ENCODE measurements around the gene SLC6A9. TPM values are rescaled to one million over a fixed set of nuclear protein-coding genes. Genes with fewer than 3 reads are reported as not detected.

Gene SLC6A9
- total RNA-seq, 4 donors from 2014 or later = 0.16 to 0.63 (median 0.29) TPM; not detected in 1

DNA sequence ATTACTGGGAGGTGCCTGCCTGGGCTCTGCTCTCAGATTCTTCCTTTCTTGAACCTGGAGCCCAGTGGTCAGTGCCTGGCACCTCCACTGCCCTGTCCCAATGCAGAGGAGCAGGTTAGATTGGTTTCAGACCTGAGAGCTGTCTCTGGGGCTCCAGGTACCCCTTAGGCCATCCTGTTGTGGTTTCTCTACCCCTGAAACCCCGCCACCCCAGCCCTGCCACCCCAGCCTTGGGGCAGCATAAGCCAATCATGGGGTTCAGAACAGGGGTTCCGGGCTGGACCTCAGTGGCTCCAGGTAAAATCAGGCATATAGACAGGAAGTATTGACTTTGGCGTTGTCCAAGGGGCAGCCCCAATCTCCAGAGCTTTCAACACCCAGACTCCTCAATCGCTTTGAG lies 3.2 kb upstream of the SLC6A9 start:
- H3K36me3 ChIP-seq = no peaks in the 10 kb centered on the region
- no peak overlapping the region for H3K27ac ChIP-seq
- DNase-seq = no peak
- no peak overlapping the region for H3K4me3 ChIP-seq
- TF ChIP-seq, protein P1, sequence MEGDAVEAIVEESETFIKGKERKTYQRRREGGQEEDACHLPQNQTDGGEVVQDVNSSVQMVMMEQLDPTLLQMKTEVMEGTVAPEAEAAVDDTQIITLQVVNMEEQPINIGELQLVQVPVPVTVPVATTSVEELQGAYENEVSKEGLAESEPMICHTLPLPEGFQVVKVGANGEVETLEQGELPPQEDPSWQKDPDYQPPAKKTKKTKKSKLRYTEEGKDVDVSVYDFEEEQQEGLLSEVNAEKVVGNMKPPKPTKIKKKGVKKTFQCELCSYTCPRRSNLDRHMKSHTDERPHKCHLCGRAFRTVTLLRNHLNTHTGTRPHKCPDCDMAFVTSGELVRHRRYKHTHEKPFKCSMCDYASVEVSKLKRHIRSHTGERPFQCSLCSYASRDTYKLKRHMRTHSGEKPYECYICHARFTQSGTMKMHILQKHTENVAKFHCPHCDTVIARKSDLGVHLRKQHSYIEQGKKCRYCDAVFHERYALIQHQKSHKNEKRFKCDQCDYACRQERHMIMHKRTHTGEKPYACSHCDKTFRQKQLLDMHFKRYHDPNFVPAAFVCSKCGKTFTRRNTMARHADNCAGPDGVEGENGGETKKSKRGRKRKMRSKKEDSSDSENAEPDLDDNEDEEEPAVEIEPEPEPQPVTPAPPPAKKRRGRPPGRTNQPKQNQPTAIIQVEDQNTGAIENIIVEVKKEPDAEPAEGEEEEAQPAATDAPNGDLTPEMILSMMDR (IDR thresholded peaks at IDR 0.05 in 4 of 5, conservative IDR thresholded peaks at IDR 0.05 in 1 of 5) = no peak
- no peak for TF ChIP-seq POLR2A (IDR thresholded peaks at IDR 0.05)
- H3K9me3 ChIP-seq = no peaks in the 10 kb centered on the region
- H3K4me1 ChIP-seq = peaks cover 18 to 30% of the 10 kb centered on the region in 2 donors
- no peak for ATAC-seq
- intact Hi-C loops (cut with DNase I; ENCODE audit: low total_unique reads) = loop anchor here (5.0 to 10.0 kb wide), 2 partner anchors 42 to 270 kb away; partner anchors contain the start of gene CCDC24
- H3K27me3 ChIP-seq = no peaks in the 10 kb centered on the region
- in situ Hi-C loops (cut with MboI; ENCODE audit: low sequenced_read_pairs in 4 of 4) = loop anchor here in 3 of 4 donors (25.0 kb wide), 2 partner anchors 272 to 497 kb away; partner anchors contain the start of gene PTPRF (in 2 of the 3)

DNA sequence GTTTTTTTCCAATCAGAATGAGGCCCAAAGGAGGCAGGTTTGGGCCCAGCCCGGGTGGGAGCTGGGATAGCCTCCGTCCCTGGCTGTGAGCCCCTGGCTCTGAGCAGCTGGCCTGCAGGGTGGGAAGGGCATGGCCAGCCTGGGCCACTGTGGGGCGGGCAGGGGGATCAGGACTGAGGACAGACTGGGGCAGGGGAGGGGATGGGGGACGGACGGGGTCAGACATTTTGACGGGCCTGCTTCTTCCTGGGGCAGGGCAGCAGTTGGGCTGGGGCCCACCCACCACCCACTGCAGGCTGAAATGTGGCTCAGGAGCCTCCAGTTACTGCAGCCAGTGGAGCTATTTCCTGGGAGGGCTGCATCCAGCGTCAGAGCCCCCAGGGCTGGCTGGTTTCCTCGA lies 2.5 kb upstream of the SLC6A9 start:
- TF ChIP-seq, protein P1 (IDR thresholded peaks at IDR 0.05 in 4 of 5, conservative IDR thresholded peaks at IDR 0.05 in 1 of 5) = no peak
- TF ChIP-seq POLR2A (IDR thresholded peaks at IDR 0.05) = no peak
- DNase-seq = no peak
- in situ Hi-C loops (cut with MboI; ENCODE audit: low sequenced_read_pairs in 4 of 4) (loop anchor here in 3 of 4 donors (25.0 kb wide), 2 partner anchors 271 to 496 kb away; partner anchors contain the start of gene PTPRF (in 2 of the 3)), intact Hi-C loops (cut with DNase I; ENCODE audit: low total_unique reads) (loop anchor here (5.0 to 10.0 kb wide), 2 partner anchors 41 to 269 kb away; partner anchors contain the start of gene CCDC24)
- Histone ChIP-seq H3K27me3 (no peaks in the 10 kb centered on the region), H3K4me1 (peaks cover 21 to 36% of the 10 kb centered on the region in 2 donors), H3K4me3 (no peak overlapping the region), H3K27ac (no peak overlapping the region), H3K9me3 (no peaks in the 10 kb centered on the region), H3K36me3 (no peaks in the 10 kb centered on the region)
- ATAC-seq = no peak

DNA sequence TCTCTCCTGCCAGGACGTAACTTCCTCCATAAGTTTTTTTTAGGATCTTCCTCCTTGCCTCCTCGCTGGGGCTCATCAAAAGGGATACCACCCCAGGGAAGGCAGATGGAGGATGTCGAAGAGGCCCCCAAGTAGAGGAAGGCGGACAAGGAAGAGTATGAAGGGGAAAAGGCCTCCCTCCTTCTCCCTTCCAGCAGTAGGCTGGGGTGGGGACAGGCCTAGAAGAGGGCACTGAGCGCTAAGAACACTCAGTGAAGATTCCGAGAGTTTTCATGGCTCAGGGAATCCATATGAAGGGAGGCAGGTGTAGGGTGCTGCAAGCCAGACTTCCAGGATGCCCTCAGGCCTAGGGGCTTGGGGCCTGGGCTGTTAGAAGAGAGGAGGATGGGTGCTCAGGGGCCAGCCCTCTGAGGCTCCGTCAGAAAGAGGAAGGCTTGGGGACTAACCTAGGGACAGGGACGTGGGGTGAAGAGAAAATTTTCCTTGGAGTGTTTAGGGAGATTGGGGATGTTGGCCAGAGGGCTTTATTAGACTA lies 1.8 kb upstream of the SLC6A9 start:
- DNase-seq (no peak), ATAC-seq (no peak)
- in situ Hi-C loops (cut with MboI; ENCODE audit: low sequenced_read_pairs in 4 of 4) = loop anchor here in 3 of 4 donors (25.0 kb wide), 2 partner anchors 271 to 496 kb away; partner anchors contain the start of gene PTPRF (in 2 of the 3)
- H3K4me3 ChIP-seq = no peak overlapping the region
- intact Hi-C loops (cut with DNase I; ENCODE audit: low total_unique reads) = loop anchor here (5.0 to 10.0 kb wide), 2 partner anchors 41 to 268 kb away; partner anchors contain the start of gene CCDC24
- H3K27ac ChIP-seq = no peak overlapping the region
- H3K27me3 ChIP-seq = no peaks in the 10 kb centered on the region
- no peaks in the 10 kb centered on the region for H3K9me3 ChIP-seq
- peaks cover 21 to 36% of the 10 kb centered on the region in 2 donors for H3K4me1 ChIP-seq
- TF ChIP-seq, protein P1 (IDR thresholded peaks at IDR 0.05 in 4 of 5, conservative IDR thresholded peaks at IDR 0.05 in 1 of 5) = no peak
- no peak for TF ChIP-seq POLR2A (IDR thresholded peaks at IDR 0.05)
- no peaks in the 10 kb centered on the region for H3K36me3 ChIP-seq

DNA sequence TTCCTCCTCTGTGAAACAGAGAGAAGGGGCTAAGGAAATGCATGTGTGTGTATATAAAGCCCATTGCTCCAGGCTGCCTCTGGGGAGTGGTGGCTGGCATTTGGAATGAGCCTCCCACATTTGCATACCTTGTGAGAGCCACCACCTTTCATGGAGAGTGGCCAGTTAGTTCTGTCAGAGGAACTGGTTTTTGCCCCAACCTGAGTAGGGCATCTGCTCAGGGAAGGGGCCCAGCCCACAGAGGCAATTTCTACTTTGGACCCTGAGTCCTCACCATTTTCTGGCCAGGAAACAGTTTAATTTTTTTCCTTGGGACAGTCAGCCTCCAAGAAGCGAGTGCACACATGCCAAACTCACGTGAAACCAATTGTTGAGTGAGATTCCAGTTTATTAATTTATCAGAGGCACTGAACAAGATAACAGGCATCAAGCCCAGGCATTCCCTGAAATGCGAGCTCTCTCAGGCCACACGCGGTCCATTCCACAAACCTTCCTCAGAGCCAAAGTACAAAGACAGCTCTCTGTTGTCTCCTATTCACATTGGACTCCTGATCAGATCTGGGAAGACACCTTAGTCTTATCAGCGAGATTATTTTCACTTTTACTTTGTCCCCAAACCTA lies 1.0 kb upstream of the SLC6A9 start:
- intact Hi-C loops (cut with DNase I; ENCODE audit: low total_unique reads) (loop anchor here (5.0 to 10.0 kb wide), 2 partner anchors 40 to 267 kb away; partner anchors contain the start of gene CCDC24), in situ Hi-C loops (cut with MboI; ENCODE audit: low sequenced_read_pairs in 4 of 4) (loop anchor here in 3 of 4 donors (25.0 kb wide), 2 partner anchors 270 to 495 kb away; partner anchors contain the start of gene PTPRF (in 2 of the 3))
- ATAC-seq (no peak), DNase-seq (no peak)
- TF ChIP-seq, protein P1 (IDR thresholded peaks at IDR 0.05 in 4 of 5, conservative IDR thresholded peaks at IDR 0.05 in 1 of 5) = no peak
- no peak for TF ChIP-seq POLR2A (IDR thresholded peaks at IDR 0.05)
- no peak overlapping the region for H3K27ac ChIP-seq
- no peaks in the 10 kb centered on the region for H3K9me3 ChIP-seq
- H3K36me3 ChIP-seq = no peaks in the 10 kb centered on the region
- H3K4me3 ChIP-seq = no peak overlapping the region
- no peaks in the 10 kb centered on the region for H3K27me3 ChIP-seq
- peaks cover 21 to 36% of the 10 kb centered on the region in 2 donors for H3K4me1 ChIP-seq

Measured in gastrocnemius medialis (tissue), 4 donors.